Anterior cingulate cortex (tissue), 58 donors: ENCODE measurements around the gene MYL3.

Source experiments
- DNase-seq, 58 donors: peaks; one replicate each; lab custom pipeline; 2025; lab: John Stamatoyannopoulos, UW

The MYL3 gene

GRCh38 chr3:46884427-46884826 is 21.2 kb upstream of the MYL3 start:
- no peak for DNase-seq

GRCh38 chr3:46883830-46884185 is 20.6 kb upstream of the MYL3 start:
- no peak for DNase-seq

DNA sequence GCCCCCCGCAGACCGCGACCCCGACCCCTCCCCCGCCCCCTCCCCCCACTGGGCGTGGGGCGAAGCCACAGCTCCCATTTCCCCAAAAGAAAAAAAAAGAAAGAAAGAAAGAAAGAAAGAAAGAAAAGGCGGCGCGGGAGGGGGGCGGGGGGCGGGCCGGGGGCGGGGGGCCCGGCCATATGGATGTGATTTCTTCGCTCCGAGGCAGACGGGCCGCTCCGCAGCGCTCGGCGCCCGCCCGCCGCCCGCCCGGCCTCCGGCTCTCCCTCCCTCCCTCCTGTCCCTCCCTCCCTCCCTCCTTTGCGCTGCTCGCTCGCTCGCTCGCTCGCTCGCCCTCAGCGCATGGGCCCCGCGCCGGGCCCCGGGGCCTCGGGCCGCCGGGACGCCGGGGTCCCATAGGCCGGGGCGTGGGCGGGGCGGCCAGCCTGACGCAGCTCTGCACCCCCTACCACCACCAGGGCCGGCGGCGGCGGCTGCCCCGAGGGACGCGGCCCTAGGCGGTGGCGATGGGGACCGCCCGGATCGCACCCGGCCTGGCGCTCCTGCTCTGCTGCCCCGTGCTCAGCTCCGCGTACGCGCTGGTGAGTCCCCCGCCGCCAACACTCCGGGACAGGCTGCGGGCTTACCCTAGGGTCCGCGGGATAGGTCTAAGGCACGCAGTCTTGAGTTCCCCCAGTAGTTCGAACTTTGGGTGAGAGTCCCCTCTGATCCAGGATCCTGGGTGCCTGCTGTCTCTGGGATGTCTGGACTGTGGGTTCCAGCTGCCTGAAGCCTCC is 20.0 kb upstream of the MYL3 start:
- no peak for DNase-seq

DNA sequence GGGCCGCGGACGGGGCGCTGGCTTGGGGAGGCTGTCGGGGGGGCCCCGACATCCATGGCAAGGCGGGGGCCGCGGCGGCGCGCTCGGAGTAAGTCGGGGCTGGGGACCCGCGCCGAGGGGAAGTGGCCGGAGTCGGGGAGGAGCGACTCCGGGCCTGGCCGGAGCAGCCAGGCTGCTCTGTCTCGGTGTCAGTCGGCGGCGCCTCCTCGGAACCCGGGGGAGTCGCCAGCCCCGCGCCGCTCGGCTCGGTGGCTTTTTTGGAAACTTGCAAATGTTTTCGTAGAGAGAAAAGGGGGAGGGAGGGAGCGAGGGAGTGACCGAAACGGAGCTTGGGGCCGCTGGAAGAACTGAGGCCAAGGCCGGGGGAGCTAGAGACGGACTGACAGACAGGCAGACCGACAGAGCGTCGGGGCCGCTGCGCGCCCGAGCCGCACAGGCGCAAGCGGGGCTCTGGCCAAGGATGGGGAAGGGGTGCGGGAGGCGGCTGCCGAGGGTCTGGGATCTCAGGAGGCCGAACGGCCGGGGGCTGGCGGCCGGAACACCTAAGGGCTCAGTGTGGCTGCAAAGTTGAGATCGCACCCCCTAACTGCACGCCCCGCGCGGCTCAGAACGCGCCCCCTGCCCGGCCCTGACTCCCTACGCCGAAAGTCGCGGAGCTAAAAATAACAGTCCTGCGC is 19.3 kb upstream of the MYL3 start:
- DNase-seq = no peak

DNA sequence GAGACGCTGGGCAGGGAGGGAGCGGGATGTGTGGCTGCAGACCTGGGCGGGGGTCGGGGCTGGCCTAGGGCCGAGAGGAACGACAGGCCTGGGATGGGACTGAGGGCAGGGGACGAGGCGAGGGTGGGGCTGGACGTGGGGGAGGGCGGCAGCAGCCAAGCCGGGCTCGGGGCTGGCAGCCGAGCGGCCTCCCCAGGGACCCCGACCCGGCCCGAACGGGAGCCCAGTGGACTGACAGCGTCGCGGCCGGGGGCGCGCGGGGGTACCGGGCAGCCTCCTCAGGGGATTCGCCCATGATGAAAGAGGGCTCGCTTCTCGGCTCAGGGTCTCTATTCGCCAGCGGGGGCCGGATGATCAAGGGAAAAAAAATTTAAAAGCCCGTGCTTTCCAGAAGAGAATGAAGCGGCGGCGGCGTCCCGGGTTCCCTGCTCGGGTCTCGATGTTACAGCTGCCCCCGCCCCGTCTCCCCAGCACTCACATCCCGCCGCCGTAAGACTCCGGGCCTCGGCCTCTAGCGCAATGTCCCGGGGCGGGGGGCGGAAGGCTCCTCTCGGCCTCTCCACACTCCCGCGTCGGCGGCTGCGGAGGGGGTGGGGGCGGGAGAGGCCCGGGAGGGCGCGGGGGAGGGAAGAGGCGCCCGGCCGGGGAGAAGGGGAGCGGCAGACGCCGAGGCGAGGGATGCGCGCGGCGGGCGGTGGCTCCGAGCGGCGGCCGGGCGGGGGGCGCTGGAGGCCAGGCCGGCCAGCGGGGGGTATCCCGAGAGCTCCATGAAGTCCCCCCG is 18.5 kb upstream of the MYL3 start:
- no peak for DNase-seq

DNA sequence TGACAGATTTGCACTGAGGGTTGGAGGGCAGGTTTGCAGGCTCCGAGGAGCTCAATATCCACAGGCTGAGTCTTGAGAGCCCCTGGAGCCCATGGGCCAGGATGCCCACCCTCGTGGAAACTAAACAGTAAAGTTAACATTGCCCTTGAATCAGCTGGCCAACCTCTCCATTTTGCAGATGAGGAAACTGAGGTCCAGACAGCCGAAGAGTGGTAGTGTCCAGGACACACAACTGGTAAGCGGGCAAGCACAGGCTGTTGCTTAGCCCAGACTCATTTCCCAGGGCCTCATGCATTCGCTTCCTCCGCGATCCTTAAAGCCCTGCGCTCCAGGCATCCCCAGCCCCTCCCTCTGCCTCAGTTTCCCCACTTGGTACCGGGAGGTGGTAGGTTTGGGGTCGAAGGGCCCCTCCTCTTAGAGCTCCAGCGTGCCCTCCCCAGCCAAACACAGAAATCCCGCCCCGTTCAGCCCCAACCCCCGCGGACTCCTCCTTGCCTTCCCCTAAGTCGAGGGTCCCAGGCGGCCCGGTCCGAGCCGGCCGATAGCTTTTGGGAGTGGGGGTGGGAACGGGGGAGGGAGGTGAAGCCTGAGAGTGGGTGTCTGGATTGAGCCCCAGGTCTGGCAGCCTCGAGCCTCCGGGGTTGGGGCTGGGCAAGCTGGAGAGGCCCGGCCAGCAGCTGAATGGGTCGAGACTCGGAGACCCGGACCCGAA is 17.8 kb upstream of the MYL3 start:
- no peak for DNase-seq

DNA sequence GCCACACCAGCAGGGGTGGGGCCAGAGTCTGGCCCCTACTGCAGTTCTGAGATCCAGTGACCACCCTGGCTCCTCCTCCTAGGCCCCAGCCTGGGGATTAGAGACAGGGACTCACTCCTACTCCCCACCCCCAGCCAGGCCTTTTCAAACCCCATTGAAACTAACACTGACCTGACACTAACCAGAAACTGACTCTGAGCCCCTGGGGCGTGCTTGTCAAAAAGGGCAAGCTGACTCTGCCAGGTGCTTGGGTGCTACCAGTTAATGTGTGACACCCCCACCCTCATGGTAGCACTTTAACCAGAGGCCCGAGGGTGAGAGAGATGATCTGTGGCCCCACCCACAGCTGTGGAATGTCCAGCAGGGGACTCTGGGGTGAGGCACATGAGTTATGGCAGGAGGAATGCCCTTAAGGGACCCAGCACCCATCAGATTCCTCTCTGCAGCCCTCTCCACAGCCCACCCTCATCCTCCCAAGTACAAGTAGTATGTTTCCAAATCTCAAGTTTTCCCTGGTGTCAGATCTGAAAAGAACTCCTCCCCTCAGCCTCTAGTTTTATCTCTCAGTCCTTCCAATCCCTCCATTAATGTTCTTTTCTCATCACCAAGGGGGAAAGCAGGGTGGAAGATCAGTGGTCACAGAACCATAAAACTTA is 15.7 kb upstream of the MYL3 start:
- no peak for DNase-seq

GRCh38 chr3:46877406-46878125 is 14.3 kb upstream of the MYL3 start, which contains the start of gene PTH1R:
TSS of gene PTH1R (plus strand) at chr3:46877721. CDS start at chr3:46883560, 5,839 bp downstream.
- no peak for DNase-seq

- DNase-seq = no peak
These were observed 13.4 kb upstream of the MYL3 start for GRCh38 chr3:46876313-46877300.

- no peak for DNase-seq
These were observed 12.3 kb upstream of the MYL3 start for GRCh38 chr3:46875560-46875959.

DNA sequence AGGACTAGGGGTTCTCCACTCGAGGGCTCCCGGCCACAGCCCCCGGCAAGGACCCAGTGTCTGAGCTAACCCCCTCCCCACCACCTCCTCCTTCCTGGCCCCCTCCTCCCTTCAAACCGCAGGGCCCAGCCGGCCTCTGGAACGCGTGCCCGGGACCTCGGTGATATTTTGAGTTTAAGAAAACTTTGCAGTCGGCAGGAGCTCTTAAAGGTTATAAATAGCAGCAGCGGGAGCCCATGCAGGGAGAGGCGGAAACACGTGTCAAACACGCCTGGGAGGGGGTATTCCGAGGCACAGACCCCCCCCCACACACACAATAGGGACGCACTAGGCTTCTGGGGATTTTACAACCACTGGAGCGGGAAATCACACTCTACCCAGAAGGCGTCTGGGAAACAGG is 11.2 kb upstream of the MYL3 start:
- no peak for DNase-seq

DNA sequence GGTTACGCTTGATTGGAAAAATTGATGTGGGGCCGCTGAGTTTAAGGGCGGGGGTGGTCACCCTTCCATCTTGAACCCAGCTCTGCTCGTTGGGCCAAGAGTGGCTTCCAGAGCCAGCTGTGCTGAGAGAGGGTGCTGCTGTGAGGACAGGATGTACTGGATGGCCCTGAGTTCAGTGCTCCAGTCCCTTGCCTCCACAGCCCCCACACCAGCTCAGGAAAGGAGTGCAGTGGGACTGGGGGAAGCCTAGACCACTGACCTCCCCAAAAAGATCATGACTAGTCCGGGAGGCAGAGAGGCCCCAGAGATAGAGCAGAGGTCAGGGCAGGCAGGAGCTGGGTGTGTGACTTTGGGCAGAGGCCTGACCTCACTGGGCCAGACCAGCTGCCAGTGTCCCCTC is 10.3 kb upstream of the MYL3 start:
- no peak for DNase-seq

GRCh38 chr3:46871222-46871621 is 8.0 kb upstream of the MYL3 start:
- DNase-seq = no peak

GRCh38 chr3:46870651-46871050 is 7.4 kb upstream of the MYL3 start:
- no peak for DNase-seq

- DNase-seq = no peak
These were observed 6.2 kb upstream of the MYL3 start for GRCh38 chr3:46869440-46869839.

- no peak for DNase-seq
These were observed 5.7 kb upstream of the MYL3 start for GRCh38 chr3:46868948-46869347.

DNA sequence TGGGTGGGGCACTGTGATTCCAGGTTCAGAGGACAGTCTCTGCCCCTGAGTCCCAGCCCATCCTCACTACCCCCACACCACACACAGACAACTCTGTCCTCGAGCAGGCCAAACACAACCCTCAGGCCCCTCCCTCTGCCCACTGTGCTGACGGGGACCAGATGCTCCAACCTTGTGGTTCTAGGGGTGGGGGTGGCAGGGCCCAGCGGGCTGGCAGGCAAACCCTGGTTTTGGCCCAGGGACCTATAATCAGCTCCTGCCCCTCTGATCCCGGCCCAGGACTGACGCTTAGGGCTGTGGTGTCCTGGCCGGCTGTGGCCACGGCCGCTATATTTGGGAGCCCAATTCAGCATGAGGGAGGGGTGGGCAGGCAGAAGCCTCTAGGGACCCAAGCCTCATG is 5.0 kb upstream of the MYL3 start:
- DNase-seq = no peak

GRCh38 chr3:46867550-46867898 is 4.3 kb upstream of the MYL3 start:
- DNase-seq = peak in 48 of 58 donors; percentile 7 to 73 (median 46)
